NCI-H2196 (cell line): ENCODE measurements around the gene HSD11B1L.
"Not testable (repeated sequence)": the region's sequence is repeated elsewhere in the genome, so short reads cannot be mapped to it uniquely, and the experiment has no call there.

Source experiments
- DNase-seq: peaks from one replicate; lab custom pipeline; 2025; ENCODE audit not compliant: unreplicated experiment; lab: John Stamatoyannopoulos, UW

HSD11B1L gene

GRCh38 chr19:5686647-5687359, 6.0 kb downstream of the HSD11B1L start:
- peak; percentile 96 for DNase-seq

DNA sequence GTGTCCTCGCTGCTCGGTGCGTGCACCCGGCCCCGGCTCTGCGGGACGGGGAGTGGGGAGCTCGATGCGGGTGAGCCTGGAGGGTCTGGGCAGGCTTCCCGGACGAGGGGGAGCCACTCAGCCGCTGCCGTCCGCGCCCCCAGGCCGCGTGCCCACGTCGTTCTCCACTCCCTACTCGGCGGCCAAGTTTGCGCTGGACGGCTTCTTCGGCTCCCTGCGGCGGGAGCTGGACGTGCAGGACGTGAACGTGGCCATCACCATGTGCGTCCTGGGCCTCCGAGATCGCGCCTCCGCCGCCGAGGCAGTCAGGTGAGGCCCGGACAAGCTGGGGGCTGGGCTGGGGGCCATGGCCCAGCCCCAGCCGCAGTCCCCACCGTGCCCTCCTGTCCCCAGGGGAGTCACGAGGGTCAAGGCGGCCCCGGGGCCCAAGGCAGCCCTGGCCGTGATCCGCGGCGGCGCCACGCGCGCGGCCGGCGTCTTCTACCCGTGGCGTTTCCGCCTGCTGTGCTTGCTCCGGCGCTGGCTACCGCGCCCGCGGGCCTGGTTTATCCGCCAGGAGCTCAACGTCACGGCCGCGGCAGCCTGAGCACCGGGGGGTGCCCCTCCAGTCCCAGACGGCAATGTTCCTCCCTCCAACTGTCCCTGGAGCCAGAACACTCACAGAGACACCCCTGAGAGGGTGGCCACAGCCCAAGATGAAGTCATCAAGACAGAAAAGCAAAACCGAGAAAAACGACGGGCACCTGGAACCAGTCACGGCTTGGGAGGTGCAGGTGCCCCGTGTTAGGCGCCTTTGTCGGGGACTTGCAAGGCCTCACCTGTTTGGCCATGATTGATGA, 6.8 kb downstream of the HSD11B1L start:
- no peak for DNase-seq

GRCh38 chr19:5688262-5688881, 7.5 kb downstream of the HSD11B1L start:
- DNase-seq = not testable (repeated sequence)

GRCh38 chr19:5690125-5690954, 9.5 kb downstream of the HSD11B1L start, which contains the start of gene RPL36:
RPL36 (plus strand) TSS chr19:5690295; CDS start chr19:5690508, 213 bp downstream.
- DNase-seq = peak; percentile 97

DNA sequence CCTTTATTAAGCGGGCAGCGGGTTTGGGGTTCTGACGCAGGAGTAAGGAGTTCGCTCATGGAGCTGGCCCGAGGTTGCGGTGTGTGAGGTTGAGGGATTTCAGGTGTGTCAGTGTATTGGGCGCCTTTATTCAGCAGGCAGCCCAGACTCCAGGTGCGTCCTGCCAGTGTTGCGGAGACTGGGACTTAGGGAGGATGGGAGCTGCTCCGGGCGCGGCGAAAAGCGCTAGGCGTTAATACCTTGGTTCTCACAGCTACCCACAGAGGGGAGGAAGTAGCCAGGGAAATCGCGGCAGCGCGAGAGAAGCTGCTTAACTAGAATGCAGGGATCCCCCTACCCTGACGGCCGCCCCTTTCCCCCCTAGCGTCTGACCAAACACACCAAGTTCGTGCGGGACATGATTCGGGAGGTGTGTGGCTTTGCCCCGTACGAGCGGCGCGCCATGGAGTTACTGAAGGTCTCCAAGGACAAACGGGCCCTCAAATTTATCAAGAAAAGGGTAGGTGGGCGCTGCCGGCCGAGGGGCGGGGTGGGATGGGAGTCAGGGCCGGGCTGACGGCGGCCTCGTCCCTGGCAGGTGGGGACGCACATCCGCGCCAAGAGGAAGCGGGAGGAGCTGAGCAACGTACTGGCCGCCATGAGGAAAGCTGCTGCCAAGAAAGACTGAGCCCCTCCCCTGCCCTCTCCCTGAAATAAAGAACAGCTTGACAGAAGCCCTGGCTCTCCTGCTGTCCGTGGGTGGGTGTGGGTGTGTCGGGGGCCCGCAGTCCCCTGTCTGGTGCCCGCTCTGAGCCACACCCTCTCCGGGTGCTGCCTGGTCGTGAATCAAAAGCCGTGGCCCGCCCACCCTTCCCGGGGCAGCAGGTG, 10.4 kb downstream of the HSD11B1L start:
- DNase-seq = peak; percentile 56

- DNase-seq = no peak
Observed at GRCh38 chr19:5691822-5692722, 11.2 kb downstream of the HSD11B1L start.

DNA sequence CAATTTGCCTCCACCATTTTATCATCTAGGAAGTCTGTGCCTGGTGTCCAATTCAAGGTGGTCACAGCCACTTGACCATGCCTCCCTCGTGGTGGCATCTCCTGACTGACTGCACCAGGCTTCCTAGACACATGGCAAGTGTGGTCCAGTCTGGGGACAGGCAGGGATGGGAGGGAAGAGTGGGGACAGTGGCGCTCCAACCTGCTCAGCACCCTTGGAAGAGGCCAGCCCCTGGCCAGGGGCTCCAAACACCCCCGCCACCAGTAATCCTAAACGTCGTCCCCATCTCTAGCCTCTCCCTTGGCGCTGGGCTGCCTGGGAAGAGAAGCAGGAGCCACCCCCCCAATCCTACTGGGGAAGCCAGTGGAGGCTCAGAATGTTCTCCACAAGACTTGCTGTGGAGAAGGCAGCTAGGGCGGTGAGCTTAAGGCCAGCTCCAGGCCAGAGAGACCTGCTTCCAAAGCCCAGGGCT, 11.9 kb downstream of the HSD11B1L start:
- no peak for DNase-seq

- no peak for DNase-seq
Observed at GRCh38 chr19:5693195-5694166, 12.7 kb downstream of the HSD11B1L start.

GRCh38 chr19:5694167-5694955, 13.5 kb downstream of the HSD11B1L start:
- no peak for DNase-seq

DNA sequence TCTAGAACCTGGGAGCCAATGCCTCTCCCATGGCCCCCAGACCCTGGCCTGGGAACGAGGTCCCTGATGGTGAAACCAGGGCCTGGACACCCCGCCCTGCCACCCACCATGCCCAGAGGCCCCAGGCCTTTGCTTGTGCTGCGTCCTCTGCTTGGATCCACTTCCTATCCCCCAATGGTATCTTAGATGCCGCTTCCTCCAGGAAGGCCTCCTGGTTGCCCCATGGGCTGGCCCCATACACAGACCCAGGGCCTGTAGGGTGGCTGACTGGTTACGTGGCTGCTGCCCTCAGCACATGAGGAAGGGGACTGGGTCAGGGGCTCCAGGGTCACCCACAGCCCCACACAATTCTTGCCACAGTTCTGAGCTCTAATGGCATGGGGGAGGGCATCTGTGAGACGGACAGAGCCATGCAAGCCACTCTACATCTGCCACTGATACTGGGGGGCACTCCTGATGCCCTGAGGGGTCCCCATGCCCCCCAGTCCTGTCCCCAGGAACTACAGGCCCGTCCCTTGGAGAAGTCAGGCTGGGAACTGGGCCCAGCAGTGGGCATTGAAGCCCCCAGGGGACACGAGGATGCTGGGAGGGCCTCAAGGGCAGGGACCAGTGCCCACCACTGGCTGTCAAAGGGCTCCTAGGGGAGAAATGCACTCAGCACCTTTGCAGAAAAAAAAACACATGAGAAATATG, 14.3 kb downstream of the HSD11B1L start:
- no peak for DNase-seq

GRCh38 chr19:5695649-5696195, 14.9 kb downstream of the HSD11B1L start:
- no peak for DNase-seq

- no peak for DNase-seq
Observed at GRCh38 chr19:5696196-5697021, 15.6 kb downstream of the HSD11B1L start.

- no peak for DNase-seq
Observed at GRCh38 chr19:5697022-5697889, 16.4 kb downstream of the HSD11B1L start.
